Measurements from ENCODE around the gene CRISPLD2. TPM values are rescaled to one million over a fixed set of nuclear protein-coding genes. Genes with fewer than 3 reads are reported as not detected.

CRISPLD2 gene
- polyA plus RNA-seq, 1 experiment, result 103 TPM

DNA sequence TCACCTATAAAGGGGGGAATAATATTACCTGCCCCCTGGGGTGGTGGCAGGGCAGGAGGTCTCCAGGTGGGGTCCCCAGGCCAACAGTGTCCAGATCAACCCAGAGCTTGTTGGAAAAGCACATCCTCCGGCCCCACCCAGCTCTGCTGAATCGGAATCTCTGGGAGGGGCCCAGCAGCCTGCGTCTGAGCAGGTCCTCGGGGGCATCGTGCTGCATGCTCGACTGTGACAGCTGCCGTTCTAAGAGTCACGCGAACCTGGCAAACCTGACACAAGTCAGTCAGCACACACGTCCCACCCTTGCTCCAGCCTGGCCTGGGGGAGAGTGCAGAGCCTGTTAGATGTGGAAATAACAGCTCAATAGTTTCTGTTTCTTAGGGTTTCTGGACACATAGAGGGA is 72.3 kb downstream of the CRISPLD2 start:
- H3K9me3 ChIP-seq (ENCODE audit: control insufficient read depth, insufficient read depth, low read length), result peaks cover 5% of the 10 kb centered on the region; the same call in 1 of the 2 replicates
- H3K4me3 ChIP-seq (ENCODE audit: low read depth, low read length), result no peak overlapping the region
- DNase-seq (ENCODE audit: low read depth, low spot score), result no peak
- TF ChIP-seq, protein P1, sequence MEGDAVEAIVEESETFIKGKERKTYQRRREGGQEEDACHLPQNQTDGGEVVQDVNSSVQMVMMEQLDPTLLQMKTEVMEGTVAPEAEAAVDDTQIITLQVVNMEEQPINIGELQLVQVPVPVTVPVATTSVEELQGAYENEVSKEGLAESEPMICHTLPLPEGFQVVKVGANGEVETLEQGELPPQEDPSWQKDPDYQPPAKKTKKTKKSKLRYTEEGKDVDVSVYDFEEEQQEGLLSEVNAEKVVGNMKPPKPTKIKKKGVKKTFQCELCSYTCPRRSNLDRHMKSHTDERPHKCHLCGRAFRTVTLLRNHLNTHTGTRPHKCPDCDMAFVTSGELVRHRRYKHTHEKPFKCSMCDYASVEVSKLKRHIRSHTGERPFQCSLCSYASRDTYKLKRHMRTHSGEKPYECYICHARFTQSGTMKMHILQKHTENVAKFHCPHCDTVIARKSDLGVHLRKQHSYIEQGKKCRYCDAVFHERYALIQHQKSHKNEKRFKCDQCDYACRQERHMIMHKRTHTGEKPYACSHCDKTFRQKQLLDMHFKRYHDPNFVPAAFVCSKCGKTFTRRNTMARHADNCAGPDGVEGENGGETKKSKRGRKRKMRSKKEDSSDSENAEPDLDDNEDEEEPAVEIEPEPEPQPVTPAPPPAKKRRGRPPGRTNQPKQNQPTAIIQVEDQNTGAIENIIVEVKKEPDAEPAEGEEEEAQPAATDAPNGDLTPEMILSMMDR (IDR thresholded peaks at IDR 0.05; ENCODE audit: low read depth, low read length), result no peak
- H3K27me3 ChIP-seq (ENCODE audit: control insufficient read depth, insufficient read depth, low read length), result no peaks in the 10 kb centered on the region
- ChIA-PET CTCF (interaction anchor here (0.7 kb wide), 1 partner anchor 33 kb away, joined by 3 read pairs; no protein-coding TSS in a partner anchor), POLR2A (interaction anchor here (2.4 kb wide), 1 partner anchor 10 kb away, joined by 8 read pairs; no protein-coding TSS in a partner anchor)
- no peak overlapping the region for H3K27ac ChIP-seq (ENCODE audit: low read depth, low read length)

DNA sequence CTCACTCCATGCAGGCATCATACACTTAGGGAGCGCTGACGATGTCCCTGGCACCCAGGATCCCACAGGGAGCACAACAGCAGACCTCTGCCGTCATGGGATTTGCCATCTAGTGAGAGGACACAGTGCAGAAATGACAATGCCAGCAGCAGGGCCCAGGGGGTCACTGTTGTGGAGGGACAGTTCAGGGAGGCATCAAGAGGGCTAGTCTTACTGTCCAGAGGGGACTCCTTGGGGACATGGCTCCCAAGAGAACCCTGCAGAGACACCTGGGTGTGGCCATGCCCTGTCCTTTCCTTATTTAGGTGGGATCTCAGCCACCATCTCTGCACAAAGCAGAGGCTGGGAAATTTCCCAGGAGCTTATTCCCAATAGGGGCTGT is 73.7 kb downstream of the CRISPLD2 start:
- Histone ChIP-seq H3K27me3 (ENCODE audit: control insufficient read depth, insufficient read depth, low read length) (no peaks in the 10 kb centered on the region), H3K27ac (ENCODE audit: low read depth, low read length) (no peak overlapping the region), H3K9me3 (ENCODE audit: control insufficient read depth, insufficient read depth, low read length) (peaks cover 5% of the 10 kb centered on the region; the same call in 1 of the 2 replicates), H3K4me3 (ENCODE audit: low read depth, low read length) (no peak overlapping the region)
- no peak for DNase-seq (ENCODE audit: low read depth, low spot score)
- ChIA-PET CTCF (interaction anchor here (0.6 kb wide), 1 partner anchor 49 kb away, joined by 3 read pairs; no protein-coding TSS in a partner anchor), POLR2A (no interaction called here)
- TF ChIP-seq, protein P1 (IDR thresholded peaks at IDR 0.05; ENCODE audit: low read depth, low read length), result no peak

DNA sequence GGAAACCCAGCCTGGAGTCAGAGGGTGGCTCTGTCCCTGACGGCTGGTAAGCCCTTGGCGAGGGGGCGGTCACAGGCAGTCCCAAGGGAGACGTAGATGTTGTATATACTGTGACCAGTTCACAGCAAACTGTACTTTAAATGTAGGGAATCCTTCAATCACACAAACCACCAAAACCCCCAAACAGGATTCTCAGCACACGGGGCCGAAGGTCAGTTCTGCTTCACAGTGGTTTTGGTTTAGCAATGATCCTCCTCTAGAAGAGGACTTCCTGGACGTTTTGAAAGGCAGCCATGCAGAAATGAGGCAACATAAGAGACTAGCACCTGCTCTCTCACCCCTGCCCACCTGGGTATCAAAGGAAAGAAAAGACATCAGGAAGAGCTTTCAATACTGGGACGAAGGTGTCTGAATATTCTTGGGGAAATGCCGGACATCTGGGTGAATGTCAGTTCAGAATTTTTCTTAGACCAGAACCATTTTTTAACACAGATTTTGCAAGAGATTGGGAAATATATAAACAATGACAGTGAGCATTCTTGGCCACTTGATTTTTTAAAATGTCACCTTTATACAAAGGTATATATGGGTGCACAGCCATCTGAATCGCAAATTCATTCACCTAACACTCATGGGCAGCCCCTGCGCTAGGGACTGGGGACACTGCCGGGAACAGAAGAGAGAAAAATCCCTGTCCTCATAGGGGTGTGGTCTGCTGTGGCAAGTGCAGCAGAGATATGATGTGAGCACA is 74.2 kb downstream of the CRISPLD2 start:
- Histone ChIP-seq H3K27me3 (ENCODE audit: control insufficient read depth, insufficient read depth, low read length) (no peaks in the 10 kb centered on the region), H3K4me3 (ENCODE audit: low read depth, low read length) (no peak overlapping the region), H3K27ac (ENCODE audit: low read depth, low read length) (no peak overlapping the region), H3K9me3 (ENCODE audit: control insufficient read depth, insufficient read depth, low read length) (peaks cover 5% of the 10 kb centered on the region; the same call in 1 of the 2 replicates)
- no peak for DNase-seq (ENCODE audit: low read depth, low spot score)
- TF ChIP-seq, protein P1 (IDR thresholded peaks at IDR 0.05; ENCODE audit: low read depth, low read length), result no peak
- POLR2A ChIA-PET, result no interaction called here
- CTCF ChIA-PET, result no interaction called here

DNA sequence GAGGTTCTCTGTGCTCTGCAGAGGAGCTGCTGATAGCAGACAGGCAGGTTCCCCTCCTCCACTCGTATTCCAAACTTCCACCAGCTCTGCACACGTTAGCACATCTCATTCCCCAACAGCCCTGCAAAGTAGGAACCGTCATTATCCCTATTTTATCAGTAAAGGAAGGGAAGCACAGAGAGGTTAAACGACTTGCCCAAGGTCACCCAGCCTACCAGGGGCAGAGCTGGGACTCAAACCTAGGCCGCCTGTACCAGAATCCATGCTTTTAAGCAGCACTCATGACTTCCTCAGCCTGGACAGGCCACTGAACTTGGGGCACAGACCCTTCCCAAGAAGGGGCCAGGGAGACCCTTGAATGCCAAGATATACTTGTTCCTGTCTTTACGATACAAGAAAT is 75.2 kb downstream of the CRISPLD2 start:
- no peak for DNase-seq (ENCODE audit: low read depth, low spot score)
- Histone ChIP-seq H3K27ac (ENCODE audit: low read depth, low read length) (no peak overlapping the region), H3K27me3 (ENCODE audit: control insufficient read depth, insufficient read depth, low read length) (no peaks in the 10 kb centered on the region), H3K9me3 (ENCODE audit: control insufficient read depth, insufficient read depth, low read length) (peaks cover 5% of the 10 kb centered on the region; the same call in 1 of the 2 replicates), H3K4me3 (ENCODE audit: low read depth, low read length) (no peak overlapping the region)
- POLR2A ChIA-PET, result interaction anchor here (0.6 kb wide), 1 partner anchor 138 kb away, joined by 3 read pairs; no protein-coding TSS in a partner anchor
- CTCF ChIA-PET, result no interaction called here
- TF ChIP-seq, protein P1 (IDR thresholded peaks at IDR 0.05; ENCODE audit: low read depth, low read length), result no peak

DNA sequence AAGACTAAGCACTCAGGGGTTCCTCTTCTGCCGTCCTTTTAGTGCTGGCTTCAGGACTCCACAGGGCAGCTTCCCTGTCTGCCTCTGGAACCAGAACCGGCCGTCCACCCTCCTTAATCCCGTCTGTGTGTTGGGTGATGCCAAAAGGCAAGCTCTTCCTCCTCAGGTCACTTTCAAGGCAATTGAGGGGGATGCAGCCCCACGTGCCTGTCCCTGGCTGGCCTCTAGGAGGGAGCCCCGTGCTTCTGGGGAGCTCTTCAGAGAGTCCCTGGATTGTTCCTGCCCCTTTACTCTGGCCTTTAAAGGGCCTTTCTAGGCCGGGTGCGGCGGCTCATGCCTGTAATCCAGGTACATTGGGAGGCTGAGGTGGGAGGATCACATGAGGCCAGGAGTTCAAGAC is 77.1 kb downstream of the CRISPLD2 start:
- POLR2A ChIA-PET, result no interaction called here
- no peaks in the 10 kb centered on the region for H3K27me3 ChIP-seq (ENCODE audit: control insufficient read depth, insufficient read depth, low read length)
- TF ChIP-seq, protein P1 (IDR thresholded peaks at IDR 0.05; ENCODE audit: low read depth, low read length), result no peak
- CTCF ChIA-PET, result interaction anchor here (0.9 kb wide), 1 partner anchor 142 kb away, joined by 4 read pairs; no protein-coding TSS in a partner anchor
- no peak for DNase-seq (ENCODE audit: low read depth, low spot score)
- H3K4me3 ChIP-seq (ENCODE audit: low read depth, low read length), result no peak overlapping the region
- no peak overlapping the region for H3K27ac ChIP-seq (ENCODE audit: low read depth, low read length)
- H3K9me3 ChIP-seq (ENCODE audit: control insufficient read depth, insufficient read depth, low read length), result peaks cover 8% of the 10 kb centered on the region; the same call in 1 of the 2 replicates

Measured in AG04450 (cell line).